Endothelial cell of umbilical vein (primary cell): Measurements from ENCODE around the gene SYTL4. TPM values are rescaled to one million over a fixed set of nuclear protein-coding genes. Genes with fewer than 3 reads are reported as not detected.

Experiments used
- BruUV-seq: library from RNA; stranded (reverse); fragments of 400-500 nt; replicated peaks from 2 replicates; lab custom pipeline; 2021; lab: Mats Ljungman, UMichigan
- CTCF ChIA-PET: fragments of 300-600, 350-600 bp; sonication (Branson Sonifier 250); formaldehyde crosslinking; loops from one replicate; lab custom pipeline; 2021; ENCODE audit warnings: antibody characterized with exemption, inconsistent platforms; lab: Charles Lee
- POLR2A ChIA-PET: fragments of 300-600, 350-600 bp; sonication (Branson Sonifier 250); formaldehyde crosslinking; loops from one replicate; lab custom pipeline; 2021; ENCODE audit warnings: antibody characterized with exemption, inconsistent platforms; lab: Charles Lee
- DNase-seq: peaks from one replicate; pipeline ENCODE4 v3.0.0-alpha.2; 2011; ENCODE audit warnings: low read depth, low spot score
- FAIRE-seq: peaks from 2 replicates; lab custom pipeline; 2011; peaks lifted over from hg19 to GRCh38; lab: Jason Lieb, UNC
- H2AFZ ChIP-seq: 2 replicates; pipeline ENCODE4 v1.6.0; 2012; ENCODE audit warnings: low read depth, low read length, control low read depth, inconsistent platforms
- H3K27ac ChIP-seq: 2 replicates; pipeline ENCODE4 v1.5.1; 2011; ENCODE audit warnings: low read depth, mild to moderate bottlenecking, control low read depth, low read length, moderate library complexity; ENCODE audit not compliant: insufficient read depth
- H3K27me3 ChIP-seq, 2 experiments: 2 replicates each; pipeline versions ENCODE4 v1.6.0 to v1.6.1; 2011; ENCODE audit warnings: low read length in 2 of 2, mixed read lengths in 1 of 2; ENCODE audit not compliant: control insufficient read depth in 2 of 2, insufficient read depth in 2 of 2
- H3K36me3 ChIP-seq, 2 experiments: 2 replicates in 1 of 2; 3 replicates in 1 of 2; pipeline ENCODE4 v1.5.1; 2011; ENCODE audit warnings: low read length in 2 of 2, mild to moderate bottlenecking in 1 of 2, moderate library complexity in 1 of 2; ENCODE audit not compliant: control insufficient read depth in 2 of 2, insufficient read depth in 2 of 2; ENCODE audit errors: extremely low read depth in 1 of 2
- H3K4me1 ChIP-seq: 3 replicates; pipeline ENCODE4 v1.5.1; 2011; ENCODE audit warnings: mild to moderate bottlenecking, low read length; ENCODE audit not compliant: control insufficient read depth, insufficient read depth; ENCODE audit errors: extremely low read depth
- H3K4me2 ChIP-seq: 2 replicates; pipeline ENCODE4 v1.6.1; 2011; ENCODE audit warnings: low read length, control low read depth, mixed read lengths; ENCODE audit not compliant: insufficient read depth
- H3K4me3 ChIP-seq, 3 experiments: fragments of 200-600 bp in 1 of 3; sonication (generic), shearing (Covaris generic) in 1 of 3; replicated peaks in 1 of 3; 2 replicates each; pipeline ENCODE4 v1.5.1; 2011 to 2016; ENCODE audit warnings: control low read depth in 3 of 3, low read length in 3 of 3, mild to moderate bottlenecking in 2 of 3, inconsistent platforms in 1 of 3, low read depth in 1 of 3, moderate library complexity in 1 of 3; ENCODE audit not compliant: insufficient read depth in 1 of 3
- H3K79me2 ChIP-seq: 2 replicates; pipeline ENCODE4 v1.6.0; 2012; ENCODE audit warnings: low read length, inconsistent platforms; ENCODE audit not compliant: control insufficient read depth, insufficient read depth
- H3K9ac ChIP-seq: replicated peaks from 2 replicates; pipeline ENCODE3; 2011; ENCODE audit warnings: low read length, control low read depth; ENCODE audit not compliant: insufficient read depth; ENCODE audit errors: extremely low read depth
- H3K9me1 ChIP-seq: replicated peaks from 3 replicates; pipeline ENCODE4 v1.6.0; 2011; ENCODE audit warnings: mild to moderate bottlenecking, low read length; ENCODE audit not compliant: control insufficient read depth, insufficient read depth; ENCODE audit errors: extremely low read depth
- H3K9me3 ChIP-seq: replicated peaks from 2 replicates; pipeline ENCODE4 v1.5.1; 2012; ENCODE audit warnings: low read length, inconsistent platforms; ENCODE audit not compliant: control insufficient read depth, insufficient read depth
- H4K20me1 ChIP-seq: replicated peaks from 2 replicates; pipeline ENCODE3; 2011; ENCODE audit warnings: mild to moderate bottlenecking, low read length; ENCODE audit not compliant: control insufficient read depth, insufficient read depth; ENCODE audit errors: extremely low read depth
- CTCF ChIP-seq, 2 donors: IDR thresholded peaks; 1 replicate in 1 of 2; 2 replicates in 1 of 2; pipeline ENCODE4 v1.5.1; 2011; ENCODE audit warnings: low read length in 2 of 2, mild to moderate bottlenecking in 2 of 2, moderate library complexity in 2 of 2, control low read depth in 1 of 2, inconsistent platforms in 1 of 2, low read depth in 1 of 2; ENCODE audit not compliant: insufficient read depth in 1 of 2; ENCODE audit errors: extremely low read depth in 1 of 2
- EZH2 ChIP-seq: IDR thresholded peaks from 2 replicates; pipeline ENCODE4 v1.6.1; 2012; ENCODE audit warnings: borderline replicate concordance, low read depth, mild to moderate bottlenecking, moderate library complexity, low read length, inconsistent platforms; ENCODE audit not compliant: severe bottlenecking
- FOS ChIP-seq: IDR thresholded peaks from 2 replicates; pipeline ENCODE4 v1.6.1; 2011; ENCODE audit warnings: mild to moderate bottlenecking, low read length, moderate library complexity, borderline replicate concordance; ENCODE audit not compliant: insufficient read depth
- GATA2 ChIP-seq: IDR thresholded peaks from 2 replicates; pipeline ENCODE4 v1.7.0; 2011; ENCODE audit warnings: low read depth, mild to moderate bottlenecking, moderate library complexity, mixed read lengths, low read length; ENCODE audit not compliant: insufficient read length, insufficient read depth
- JUN ChIP-seq: IDR thresholded peaks from 2 replicates; pipeline ENCODE4 v1.6.1; 2011; ENCODE audit warnings: borderline replicate concordance, low read depth; ENCODE audit not compliant: insufficient read length, insufficient read depth
- MAX ChIP-seq: IDR thresholded peaks from 2 replicates; pipeline ENCODE4 v1.6.1; 2011; ENCODE audit not compliant: insufficient read depth, insufficient read length
- MYC ChIP-seq: IDR thresholded peaks from one replicate; pipeline ENCODE4 v1.6.1; 2011; ENCODE audit warnings: mild to moderate bottlenecking, low read depth, low read length
- POLR2A ChIP-seq: IDR thresholded peaks from 2 replicates; pipeline ENCODE4 v1.6.1; 2012; ENCODE audit warnings: low read depth, mild to moderate bottlenecking, control low read depth, low read length
- POLR2AphosphoS5 ChIP-seq: IDR thresholded peaks from 2 replicates; pipeline ENCODE4 v1.6.1; 2012; ENCODE audit warnings: low read depth, mild to moderate bottlenecking, control low read depth, low read length, moderate library complexity; ENCODE audit not compliant: insufficient read depth
- dilution Hi-C: fragments of 300-500 bp; cut with MboI; formaldehyde crosslinking; loops from one replicate; pipeline ENCODE4 v1.15.0; 2019; ENCODE audit warnings: low sequenced_read_pairs; ENCODE audit not compliant: extremely low pct_ligation_motif_present
- intact Hi-C: fragments of 100-400 bp; cut with micrococcal nuclease; formaldehyde crosslinking; loops from one replicate; pipeline ENCODE4 v1.10.0; 2022
- polyA plus RNA-seq, 4 experiments: library from polyadenylated mRNA; depleted of rRNA in 3 of 4; stranded (reverse) in 3 of 4; unstranded in 1 of 4; fragments of >200 nt; gene quantifications; 2 replicates each; pipeline versions ENCODE4 v1.2.1 to v1.2.3, GENCODE V29; 2011 to 2012; ENCODE audit warnings: missing spikeins in 1 of 4
- total RNA-seq: library from RNA; stranded (reverse); gene quantifications from 2 replicates; pipeline ENCODE4 v1.2.3, GENCODE V29; 2021

SYTL4 gene
- total and polyA plus RNA-seq, 2 donors (not counting 3 experiments of a cell fraction or from before 2014, with no cell fraction given), result 25.6 to 44.1 TPM

- Histone ChIP-seq H3K27me3 (no peaks in the 10 kb centered on the region), H2AFZ (peak overlapping the region; percentile 46), H3K79me2 (peaks cover 33% of the 10 kb centered on the region), H3K4me3 (no peak overlapping the region), H3K27ac (peak overlapping the region; percentile 39), H3K9ac (no peak overlapping the region), H3K4me2 (no peak overlapping the region), H3K36me3 (no peaks in the 10 kb centered on the region), H3K9me3 (no peaks in the 10 kb centered on the region), H3K4me1 (peaks cover 34% of the 10 kb centered on the region), H4K20me1 (no peaks in the 10 kb centered on the region), H3K9me1 (no peaks in the 10 kb centered on the region)
- POLR2A ChIA-PET, result no interaction called here
- FAIRE-seq (no peak), DNase-seq (peak; percentile 19)
- intact Hi-C loops (loop anchor here (5.0 kb wide), 1 partner anchor 750 kb away; the partner anchor contains the start of gene RPL36A), dilution Hi-C loops (no loop called here)
- BruUV-seq, result no TSS peak
- TF ChIP-seq CTCF (IDR thresholded peaks at IDR 0.05; ENCODE audit: extremely low read depth in 1 of 2, insufficient read depth in 1 of 2, low read depth in 1 of 2, low read length in 2 of 2), result no peak
- no peak for TF ChIP-seq EZH2
- TF ChIP-seq POLR2AphosphoS5, result no peak
- TF ChIP-seq GATA2, result no peak
- TF ChIP-seq MYC, result no peak
- TF ChIP-seq FOS, result no peak
- TF ChIP-seq JUN, result no peak
- TF ChIP-seq MAX, result no peak
- no peak for TF ChIP-seq POLR2A
- CTCF ChIA-PET, result interaction anchor here (1.2 to 1.6 kb wide), 2 partner anchors 27 to 126 kb away, joined by 5 read pairs; no protein-coding TSS in a partner anchor
These were observed 89.6 kb downstream of the SYTL4 start for GRCh38 chrX:100642290-100642689.
